SK-N-SH (cell line): ENCODE data around the gene ZFP42. TPM values are rescaled to one million over a fixed set of nuclear protein-coding genes. Genes with fewer than 3 reads are reported as not detected.

ENCODE experiments used
- CTCF ChIA-PET: fragments of 300-600, 350-600 bp; formaldehyde crosslinking; extraction: SDS; loops from one replicate; lab custom pipeline; 2021; lab: Yijun Ruan, JAX
- POLR2A ChIA-PET: fragments of 350-600 bp; sonication (Branson Sonifier 250); formaldehyde crosslinking; extraction: SDS; loops from one replicate; lab custom pipeline; 2020; ENCODE audit warnings: antibody characterized with exemption, inconsistent platforms; lab: Yijun Ruan, JAX
- DNase-seq: peaks from one replicate; pipeline ENCODE4 v3.0.0; 2012
- H2AFZ ChIP-seq: fragments of 200-600 bp; sonication (generic); 2 replicates; pipeline ENCODE4 v1.8.1; 2016; ENCODE audit warnings: antibody characterized with exemption, mild to moderate bottlenecking, low read depth
- H3F3A ChIP-seq: fragments of 200-600 bp; sonication (generic); replicated peaks from 2 replicates; pipeline ENCODE3; 2016; ENCODE audit warnings: antibody characterized with exemption, mild to moderate bottlenecking; ENCODE audit not compliant: insufficient read depth
- H3K27ac ChIP-seq, 2 experiments: fragments of 200-500 bp in 1 of 2; fragments of 200-600 bp in 1 of 2; sonication (Bioruptor generic) in 1 of 2; sonication (generic), shearing (Covaris generic) in 1 of 2; 2 replicates each; pipeline versions ENCODE4 v1.5.1 to v1.6.1; 2014 to 2016; ENCODE audit warnings: low read depth in 2 of 2, inconsistent platforms in 1 of 2, low read length in 1 of 2, mild to moderate bottlenecking in 1 of 2, mixed read lengths in 1 of 2
- H3K27me3 ChIP-seq: fragments of 200-600 bp; sonication (generic), shearing (Covaris generic); 2 replicates; pipeline ENCODE4 v1.6.1; 2016; ENCODE audit warnings: mixed run types; ENCODE audit not compliant: insufficient read depth
- H3K36me3 ChIP-seq, 2 experiments: fragments of 200-500 bp in 1 of 2; fragments of 200-600 bp in 1 of 2; sonication (Bioruptor generic) in 1 of 2; sonication (generic) in 1 of 2; replicated peaks in 1 of 2; 2 replicates each; pipeline versions ENCODE3 to v1.5.1; 2014 to 2016; ENCODE audit warnings: low read length in 1 of 2, mild to moderate bottlenecking in 1 of 2; ENCODE audit not compliant: insufficient read depth in 2 of 2, control insufficient read depth in 1 of 2
- H3K4me1 ChIP-seq, 2 experiments: fragments of 200-500 bp in 1 of 2; fragments of 200-600 bp in 1 of 2; sonication (Bioruptor generic) in 1 of 2; sonication (generic), shearing (Covaris generic) in 1 of 2; 2 replicates each; pipeline versions ENCODE4 v1.5.1 to v1.6.1; 2014 to 2016; ENCODE audit warnings: low read depth in 1 of 2, low read length in 1 of 2, mixed run types in 1 of 2; ENCODE audit not compliant: insufficient read depth in 2 of 2, control insufficient read depth in 1 of 2
- H3K4me2 ChIP-seq: fragments of 200-600 bp; sonication (generic), shearing (Covaris generic); 2 replicates; pipeline ENCODE4 v1.6.1; 2017; ENCODE audit warnings: mixed run types
- H3K4me3 ChIP-seq, 2 experiments: fragments of 200-500 bp in 1 of 2; fragments of 200-600 bp in 1 of 2; sonication (Bioruptor generic) in 1 of 2; sonication (generic), shearing (Covaris generic) in 1 of 2; 2 replicates each; pipeline versions ENCODE4 v1.5.1 to v1.8.1; 2014 to 2016; ENCODE audit warnings: low read depth in 2 of 2, inconsistent platforms in 1 of 2, low read length in 1 of 2, mild to moderate bottlenecking in 1 of 2, mixed read lengths in 1 of 2, moderate library complexity in 1 of 2
- H3K79me2 ChIP-seq: fragments of 200-600 bp; sonication (generic); 2 replicates; pipeline ENCODE4 v1.8.1; 2017; ENCODE audit warnings: mild to moderate bottlenecking; ENCODE audit not compliant: insufficient read depth
- H3K9ac ChIP-seq: fragments of 200-600 bp; sonication (generic); 2 replicates; pipeline ENCODE4 v1.6.1; 2017; ENCODE audit warnings: mixed run types
- H3K9me2 ChIP-seq: fragments of 200-600 bp; sonication (generic); 2 replicates; pipeline ENCODE4 v1.6.1; 2017; ENCODE audit warnings: mixed run types
- H3K9me3 ChIP-seq: fragments of 200-600 bp; sonication (generic); 2 replicates; pipeline ENCODE4 v1.6.1; 2017; ENCODE audit warnings: mixed run types, mild to moderate bottlenecking, moderate library complexity
- H4K20me1 ChIP-seq: fragments of 200-600 bp; sonication (generic); 2 replicates; pipeline ENCODE4 v1.6.1; 2017; ENCODE audit warnings: mild to moderate bottlenecking, mixed run types; ENCODE audit not compliant: insufficient read depth
- CTCF ChIP-seq: fragments of 200-600 bp; sonication (generic); IDR thresholded peaks from 2 replicates; pipeline ENCODE4 v1.6.1; 2017; ENCODE audit warnings: antibody characterized with exemption, mild to moderate bottlenecking, moderate library complexity
- ELF1 ChIP-seq: IDR thresholded peaks from 2 replicates; pipeline ENCODE4 v1.4.0; 2012
- EP300 ChIP-seq, 2 experiments: IDR thresholded peaks; 2 replicates each; pipeline versions ENCODE4 v1.4.0 to v1.6.1; 2012; ENCODE audit warnings: borderline replicate concordance in 1 of 2, low read depth in 1 of 2, low read length in 1 of 2
- FOSL2 ChIP-seq: IDR thresholded peaks from 2 replicates; pipeline ENCODE4 v1.4.0; 2012; ENCODE audit warnings: low read depth, mild to moderate bottlenecking, moderate library complexity, borderline replicate concordance
- GATA2 ChIP-seq: sonication (generic); formaldehyde crosslinking; IDR thresholded peaks from 2 replicates; pipeline ENCODE4 v1.5.0; 2020; ENCODE audit warnings: mild to moderate bottlenecking, missing genetic modification reagents
- MAX ChIP-seq: IDR thresholded peaks from 2 replicates; pipeline ENCODE4 v1.4.0; 2012; ENCODE audit warnings: low read depth
- MEF2A ChIP-seq: IDR thresholded peaks from 2 replicates; pipeline ENCODE4 v1.4.0; 2012; ENCODE audit warnings: low read depth, borderline replicate concordance
- MXI1 ChIP-seq: IDR thresholded peaks from 2 replicates; pipeline ENCODE4 v1.6.1; 2012; ENCODE audit warnings: mild to moderate bottlenecking, low read depth, low read length, improper control_type of control experiment
- POLR2AphosphoS5 ChIP-seq: IDR thresholded peaks from 2 replicates; pipeline ENCODE4 v1.6.1; 2012; ENCODE audit warnings: low read depth, low read length
- RAD21 ChIP-seq: IDR thresholded peaks from 2 replicates; pipeline ENCODE4 v1.6.1; 2012; ENCODE audit warnings: mild to moderate bottlenecking, low read length
- RCOR1 ChIP-seq: fragments of 150-350 bp; IDR thresholded peaks from 2 replicates; pipeline ENCODE4 v1.6.1; 2017; ENCODE audit warnings: antibody characterized with exemption, low read length
- RXRA ChIP-seq: IDR thresholded peaks from 2 replicates; pipeline ENCODE4 v1.4.0; 2012; ENCODE audit warnings: low read depth, mild to moderate bottlenecking, borderline replicate concordance
- SIN3A ChIP-seq: IDR thresholded peaks from 2 replicates; pipeline ENCODE4 v1.6.1; 2012; ENCODE audit warnings: low read depth, mild to moderate bottlenecking, low read length, moderate library complexity, borderline replicate concordance
- TEAD4 ChIP-seq: IDR thresholded peaks from 2 replicates; pipeline ENCODE4 v1.4.0; 2012; ENCODE audit warnings: mild to moderate bottlenecking, borderline replicate concordance; ENCODE audit not compliant: insufficient read depth
- WGBS: methylation state at CpG from one replicate; pipeline ENCODE4 v1.1.6; 2017; ENCODE audit warnings: low lambda C conversion rate; 5-methylcytosine and 5-hydroxymethylcytosine counted together
- polyA plus RNA-seq, 3 experiments: library from polyadenylated mRNA; depleted of rRNA; stranded (reverse); fragments of >200 nt; gene quantifications; 2 replicates each; pipeline ENCODE4 v1.2.3, GENCODE V29; 2012

Gene ZFP42
- polyA plus RNA-seq, 1 of the 3 experiments (the other 2 are of a cell fraction) = not detected

GRCh38 chr4:188046657-188047056 is 51.1 kb downstream of the ZFP42 start:
- Histone ChIP-seq H3F3A (no peaks in the 10 kb centered on the region), H3K9me3 (no peaks in the 10 kb centered on the region), H3K4me2 (no peak overlapping the region), H2AFZ (no peak overlapping the region), H4K20me1 (no peaks in the 10 kb centered on the region), H3K4me3 (no peak overlapping the region), H3K4me1 (no peaks in the 10 kb centered on the region), H3K9ac (no peak overlapping the region), H3K9me2 (no peaks in the 10 kb centered on the region), H3K36me3 (no peaks in the 10 kb centered on the region), H3K27me3 (no peaks in the 10 kb centered on the region), H3K79me2 (no peaks in the 10 kb centered on the region), H3K27ac (no peak overlapping the region)
- 20% methylated on average over 3 of the region's 3 CpGs for WGBS
- ChIA-PET CTCF (interaction anchor here (0.6 kb wide), 1 partner anchor 320 kb away, joined by 3 read pairs; no protein-coding TSS in a partner anchor), POLR2A (no interaction called here)
- no peak for TF ChIP-seq MXI1
- DNase-seq = no peak

GRCh38 chr4:188053302-188053701 is 57.7 kb downstream of the ZFP42 start:
- CTCF ChIA-PET = no interaction called here
- no peaks in the 10 kb centered on the region for H3K9me3 ChIP-seq
- H3K27me3 ChIP-seq = no peaks in the 10 kb centered on the region
- H3K4me2 ChIP-seq = no peak overlapping the region
- H3K27ac ChIP-seq = no peak overlapping the region
- H4K20me1 ChIP-seq = no peaks in the 10 kb centered on the region
- H3K36me3 ChIP-seq = no peaks in the 10 kb centered on the region
- WGBS = 53% methylated on average over 7 of the region's 9 CpGs
- H3F3A ChIP-seq = no peaks in the 10 kb centered on the region
- no peak overlapping the region for H3K9ac ChIP-seq
- no peak for DNase-seq
- no peak for TF ChIP-seq MEF2A
- no peak for TF ChIP-seq MXI1
- TF ChIP-seq RAD21 = no peak
- TF ChIP-seq POLR2AphosphoS5 = no peak
- TF ChIP-seq CTCF = no peak
- TF ChIP-seq EP300 (IDR thresholded peaks at IDR 0.05; ENCODE audit: borderline replicate concordance in 1 of 2, low read depth in 1 of 2, low read length in 1 of 2) = no peak
- TF ChIP-seq GATA2 (CRISPR knock-in tag) = no peak
- TF ChIP-seq TEAD4 = no peak
- TF ChIP-seq RCOR1 = no peak
- no peak for TF ChIP-seq MAX
- no peak for TF ChIP-seq RXRA
- no peak for TF ChIP-seq FOSL2
- TF ChIP-seq SIN3A = no peak
- no peak for TF ChIP-seq ELF1
- POLR2A ChIA-PET = no interaction called here
- no peak overlapping the region for H2AFZ ChIP-seq
- H3K4me3 ChIP-seq = no peak overlapping the region
- no peaks in the 10 kb centered on the region for H3K4me1 ChIP-seq
- H3K9me2 ChIP-seq = no peaks in the 10 kb centered on the region
- H3K79me2 ChIP-seq = no peaks in the 10 kb centered on the region

Other genes starting within 250 kb of the ZFP42 start
- gene TRIML2, start 113.8 kb downstream of the ZFP42 start, polyA plus RNA-seq (2012; rRNA removed) = not detected in 2 replicates
- not detected in 2 replicates for gene TRIML1, start 143.7 kb downstream of the ZFP42 start, polyA plus RNA-seq (2012; rRNA removed)